A673 (cell line): Measurements from ENCODE around the gene ARSG. TPM values are rescaled to one million over a fixed set of nuclear protein-coding genes. Genes with fewer than 3 reads are reported as not detected.

Experiments
- BruUV-seq: library from RNA; stranded (reverse); fragments of 400-500 nt; replicated peaks from 2 replicates; lab custom pipeline; 2021; lab: Mats Ljungman, UMichigan
- CTCF ChIA-PET: fragments of 300-600 bp; sonication (Branson Sonifier 250); formaldehyde crosslinking; loops from one replicate; lab custom pipeline; 2022; ENCODE audit warnings: antibody characterized with exemption; lab: Charles Lee
- POLR2A ChIA-PET: fragments of 300-600 bp; sonication (Branson Sonifier 250); formaldehyde crosslinking; loops from one replicate; lab custom pipeline; 2022; ENCODE audit warnings: antibody characterized with exemption; ENCODE audit not compliant: low non-redundant PET; lab: Charles Lee
- DNase-seq: peaks from one replicate; pipeline ENCODE4 v3.0.0-alpha.2; 2015; ENCODE audit warnings: low spot score
- H3K27ac ChIP-seq: fragments of 200-600 bp; sonication (generic); 2 replicates; pipeline ENCODE4 v1.5.1; 2016; ENCODE audit warnings: mixed run types, low read depth, mild to moderate bottlenecking, mixed read lengths, antibody characterized with exemption, low read length; ENCODE audit not compliant: poor library complexity, severe bottlenecking
- H3K27me3 ChIP-seq: fragments of 200-600 bp; sonication (generic); replicated peaks from 2 replicates; pipeline ENCODE4 v1.6.1; 2017; ENCODE audit warnings: mixed run types, low read depth, mild to moderate bottlenecking, mixed read lengths, antibody characterized with exemption, low read length; ENCODE audit not compliant: insufficient read depth, poor library complexity
- H3K36me3 ChIP-seq: fragments of 200-600 bp; sonication (generic); 2 replicates; pipeline ENCODE4 v1.6.1; 2016; ENCODE audit warnings: mixed run types, mild to moderate bottlenecking, mixed read lengths, antibody characterized with exemption, low read length; ENCODE audit not compliant: insufficient read depth, poor library complexity, severe bottlenecking
- H3K4me1 ChIP-seq: fragments of 200-600 bp; sonication (generic); 2 replicates; pipeline ENCODE4 v1.6.1; 2017; ENCODE audit warnings: mixed run types, mild to moderate bottlenecking, mixed read lengths, antibody characterized with exemption, low read length; ENCODE audit not compliant: insufficient read depth, poor library complexity, severe bottlenecking
- H3K4me3 ChIP-seq: fragments of 200-600 bp; sonication (generic); 2 replicates; pipeline ENCODE4 v1.5.1; 2016; ENCODE audit warnings: low read depth, mixed run types, mild to moderate bottlenecking, mixed read lengths, low read length; ENCODE audit not compliant: poor library complexity, severe bottlenecking
- H3K9me3 ChIP-seq: fragments of 200-600 bp; sonication (generic); 2 replicates; pipeline ENCODE4 v1.6.1; 2016; ENCODE audit warnings: mixed run types, low read depth, mild to moderate bottlenecking, mixed read lengths, antibody characterized with exemption, low read length; ENCODE audit not compliant: poor library complexity, severe bottlenecking
- EZH2 ChIP-seq: fragments of 200-600 bp; sonication (generic); IDR thresholded peaks from 2 replicates; pipeline ENCODE4 v1.6.1; 2017; ENCODE audit warnings: borderline replicate concordance, low read depth, mild to moderate bottlenecking, mixed read lengths, antibody characterized with exemption, low read length; ENCODE audit not compliant: poor library complexity, severe bottlenecking
- intact Hi-C: fragments of 100-400 bp; cut with micrococcal nuclease; formaldehyde crosslinking; loops from one replicate; pipeline ENCODE4 v1.10.0; 2022; ENCODE audit not compliant: unreplicated experiment
- total RNA-seq: library from RNA; stranded (reverse); gene quantifications from 2 replicates; pipeline ENCODE4 v1.2.3, GENCODE V29; 2021
- TF ChIP-seq, protein P1 (sequence below): fragments of 300-800, 200-600 bp; sonication (generic); conservative IDR thresholded peaks from 2 replicates; pipeline ENCODE4 v1.5.1; 2017; ENCODE audit warnings: low read depth, mild to moderate bottlenecking, antibody characterized with exemption, low read length, moderate library complexity, mixed read lengths

ARSG gene
- total RNA-seq, 1 experiment from 2014 or later = 1.0 TPM

DNA sequence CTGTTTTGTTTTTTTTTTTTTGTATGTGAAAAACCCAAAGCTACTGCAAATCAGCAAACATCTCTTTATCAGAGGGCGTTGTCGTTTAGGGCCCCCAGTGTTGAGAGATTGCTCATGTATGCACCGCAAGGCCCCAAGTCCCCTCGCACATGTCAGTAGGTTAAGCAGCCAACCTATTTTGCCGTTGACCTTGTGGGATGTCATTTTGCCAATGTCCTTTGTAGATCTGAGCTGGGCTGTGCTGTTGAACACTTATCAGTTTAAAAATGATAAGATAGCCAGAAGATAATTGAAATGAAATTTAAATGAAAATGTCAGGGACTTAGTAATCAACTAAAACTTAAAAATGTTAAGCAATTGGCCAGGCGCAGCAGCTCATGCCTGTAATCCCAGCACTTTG, 26.2 kb downstream of the ARSG start:
- CTCF ChIA-PET = no interaction called here
- H3K9me3 ChIP-seq = no peaks in the 10 kb centered on the region
- H3K4me3 ChIP-seq = no peak overlapping the region
- H3K27ac ChIP-seq = no peak overlapping the region
- no peak for DNase-seq
- no peaks in the 10 kb centered on the region for H3K4me1 ChIP-seq
- no peaks in the 10 kb centered on the region for H3K36me3 ChIP-seq
- H3K27me3 ChIP-seq = no peaks in the 10 kb centered on the region
- POLR2A ChIA-PET = no interaction called here
- no TSS peak for BruUV-seq
- intact Hi-C loops = no loop called here
- TF ChIP-seq, protein P1, sequence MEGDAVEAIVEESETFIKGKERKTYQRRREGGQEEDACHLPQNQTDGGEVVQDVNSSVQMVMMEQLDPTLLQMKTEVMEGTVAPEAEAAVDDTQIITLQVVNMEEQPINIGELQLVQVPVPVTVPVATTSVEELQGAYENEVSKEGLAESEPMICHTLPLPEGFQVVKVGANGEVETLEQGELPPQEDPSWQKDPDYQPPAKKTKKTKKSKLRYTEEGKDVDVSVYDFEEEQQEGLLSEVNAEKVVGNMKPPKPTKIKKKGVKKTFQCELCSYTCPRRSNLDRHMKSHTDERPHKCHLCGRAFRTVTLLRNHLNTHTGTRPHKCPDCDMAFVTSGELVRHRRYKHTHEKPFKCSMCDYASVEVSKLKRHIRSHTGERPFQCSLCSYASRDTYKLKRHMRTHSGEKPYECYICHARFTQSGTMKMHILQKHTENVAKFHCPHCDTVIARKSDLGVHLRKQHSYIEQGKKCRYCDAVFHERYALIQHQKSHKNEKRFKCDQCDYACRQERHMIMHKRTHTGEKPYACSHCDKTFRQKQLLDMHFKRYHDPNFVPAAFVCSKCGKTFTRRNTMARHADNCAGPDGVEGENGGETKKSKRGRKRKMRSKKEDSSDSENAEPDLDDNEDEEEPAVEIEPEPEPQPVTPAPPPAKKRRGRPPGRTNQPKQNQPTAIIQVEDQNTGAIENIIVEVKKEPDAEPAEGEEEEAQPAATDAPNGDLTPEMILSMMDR = no peak
- TF ChIP-seq EZH2 = no peak

DNA sequence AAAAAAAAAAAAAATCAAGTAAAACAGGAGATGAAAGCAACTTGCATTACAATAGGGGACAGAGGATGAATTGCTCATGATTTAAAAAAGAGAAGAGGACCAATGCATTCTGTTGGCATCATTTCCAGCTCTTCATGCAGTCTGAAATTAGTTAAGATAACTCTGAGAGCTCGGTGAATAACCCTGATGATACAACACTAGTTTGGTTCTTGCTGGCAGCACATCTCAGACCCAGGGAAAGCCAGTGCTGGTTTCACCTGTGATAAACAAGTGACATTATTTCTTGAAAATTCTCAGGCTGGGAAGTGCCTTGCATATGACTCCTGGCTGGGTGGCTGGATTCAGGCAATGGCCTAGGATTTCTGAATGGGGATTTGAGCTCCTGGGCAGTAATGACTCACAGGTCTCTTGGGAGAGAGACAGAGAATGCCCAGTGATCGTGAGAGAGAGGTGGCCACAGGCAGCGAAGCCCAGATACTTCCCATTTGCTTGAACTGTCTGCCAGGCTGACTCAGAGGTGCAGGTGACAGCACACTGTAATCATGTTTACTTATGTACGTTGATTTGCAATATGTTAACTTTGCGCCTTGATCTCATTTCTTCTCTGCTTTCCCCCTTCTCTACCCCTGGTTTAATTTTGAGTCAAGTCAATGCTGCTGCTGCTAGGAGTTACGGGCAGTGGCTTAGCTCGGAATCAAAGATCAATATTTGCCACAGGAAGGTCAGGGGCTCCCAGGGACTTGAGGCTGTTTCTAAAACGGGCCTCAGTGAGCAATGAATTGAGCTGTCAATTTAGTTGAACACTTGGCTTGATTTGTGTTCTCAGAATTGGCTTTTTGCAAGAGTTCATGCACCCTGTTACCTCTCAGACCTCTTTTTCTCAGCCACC, 27.1 kb downstream of the ARSG start:
- BruUV-seq = no TSS peak
- H3K27ac ChIP-seq = no peak overlapping the region
- H3K27me3 ChIP-seq = no peaks in the 10 kb centered on the region
- no peaks in the 10 kb centered on the region for H3K9me3 ChIP-seq
- no peaks in the 10 kb centered on the region for H3K36me3 ChIP-seq
- TF ChIP-seq EZH2 = no peak
- no peaks in the 10 kb centered on the region for H3K4me1 ChIP-seq
- ChIA-PET CTCF (no interaction called here), POLR2A (no interaction called here)
- H3K4me3 ChIP-seq = no peak overlapping the region
- no peak for DNase-seq
- intact Hi-C loops = no loop called here

DNA sequence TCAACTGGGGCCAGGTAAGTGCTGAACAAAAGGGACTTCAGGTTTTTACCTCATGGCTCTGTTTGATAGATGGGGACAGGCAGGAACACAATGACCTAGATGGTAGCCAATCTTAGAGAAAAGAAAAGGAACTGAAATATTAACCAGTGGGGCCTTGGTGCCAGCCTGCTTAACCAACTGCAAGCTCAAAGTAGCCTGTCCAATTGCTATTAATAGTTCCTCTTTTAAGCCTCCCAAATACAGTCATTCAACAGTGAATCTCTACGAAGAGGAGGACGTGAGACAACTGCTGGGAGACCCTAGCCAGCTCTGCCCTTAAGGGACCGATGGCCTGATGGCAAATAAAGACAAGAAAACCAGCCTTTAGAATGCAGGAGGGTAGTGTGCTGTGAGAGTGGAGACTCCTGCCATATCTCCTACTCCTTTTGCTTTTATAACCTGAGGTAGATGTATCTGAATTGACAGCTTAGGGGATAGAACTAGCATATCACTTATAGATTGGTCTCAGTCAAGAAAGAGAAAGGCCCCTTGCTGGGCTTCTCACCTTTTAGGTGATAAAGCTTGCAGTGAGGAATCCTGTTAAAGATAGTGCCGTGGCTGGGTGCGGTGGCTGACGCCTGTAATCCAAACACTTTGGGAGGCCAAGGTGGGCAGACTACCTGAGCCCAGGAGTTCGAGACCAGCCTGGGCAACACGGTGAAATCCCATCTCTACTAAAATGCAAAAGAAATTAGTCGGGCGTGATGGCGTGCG, 28.3 kb downstream of the ARSG start:
- H3K4me3 ChIP-seq = no peak overlapping the region
- BruUV-seq = no TSS peak
- intact Hi-C loops = no loop called here
- no peak overlapping the region for H3K27ac ChIP-seq
- no peak for DNase-seq
- ChIA-PET POLR2A (no interaction called here), CTCF (no interaction called here)
- H3K27me3 ChIP-seq = no peaks in the 10 kb centered on the region
- H3K9me3 ChIP-seq = no peaks in the 10 kb centered on the region
- H3K4me1 ChIP-seq = no peaks in the 10 kb centered on the region
- TF ChIP-seq EZH2 = no peak
- TF ChIP-seq, protein P1 = no peak
- H3K36me3 ChIP-seq = no peaks in the 10 kb centered on the region
